ACC112 (cell line): ENCODE measurements around the gene OR2B6.

Source experiments
- H2AFZ ChIP-seq: fragments of 200-600 bp; sonication (generic); one replicate; pipeline ENCODE4 v1.6.0; 2017; ENCODE audit warnings: antibody characterized with exemption, low read length; ENCODE audit not compliant: unreplicated experiment
- H3K27ac ChIP-seq: fragments of 200-600 bp; sonication (generic); 2 replicates; pipeline ENCODE4 v1.5.1; 2014; ENCODE audit warnings: low read depth, mild to moderate bottlenecking, antibody characterized with exemption, low read length, moderate library complexity
- H3K27me3 ChIP-seq: fragments of 200-600 bp; sonication (generic); 2 replicates; pipeline ENCODE4 v1.6.1; 2014; ENCODE audit warnings: mild to moderate bottlenecking, antibody characterized with exemption, low read length, moderate library complexity, mixed read lengths; ENCODE audit not compliant: insufficient read depth
- H3K36me3 ChIP-seq: fragments of 200-600 bp; sonication (generic); 2 replicates; pipeline ENCODE4 v1.6.1; 2016; ENCODE audit warnings: mild to moderate bottlenecking, antibody characterized with exemption, low read length, moderate library complexity, mixed read lengths; ENCODE audit not compliant: insufficient read depth
- H3K4me1 ChIP-seq: fragments of 200-600 bp; sonication (generic); one replicate; pipeline ENCODE4 v1.6.1; 2016; ENCODE audit warnings: low read length, mixed read lengths; ENCODE audit not compliant: insufficient read depth, unreplicated experiment, control insufficient read depth
- H3K4me3 ChIP-seq: fragments of 200-600 bp; sonication (generic); 2 replicates; pipeline ENCODE4 v1.5.1; 2014; ENCODE audit warnings: mild to moderate bottlenecking, low read depth, low read length
- H3K79me2 ChIP-seq: fragments of 200-600 bp; sonication (generic); one replicate; pipeline ENCODE4 v1.6.0; 2016; ENCODE audit warnings: low read length; ENCODE audit not compliant: control insufficient read depth, unreplicated experiment, insufficient read depth

Gene OR2B6

DNA sequence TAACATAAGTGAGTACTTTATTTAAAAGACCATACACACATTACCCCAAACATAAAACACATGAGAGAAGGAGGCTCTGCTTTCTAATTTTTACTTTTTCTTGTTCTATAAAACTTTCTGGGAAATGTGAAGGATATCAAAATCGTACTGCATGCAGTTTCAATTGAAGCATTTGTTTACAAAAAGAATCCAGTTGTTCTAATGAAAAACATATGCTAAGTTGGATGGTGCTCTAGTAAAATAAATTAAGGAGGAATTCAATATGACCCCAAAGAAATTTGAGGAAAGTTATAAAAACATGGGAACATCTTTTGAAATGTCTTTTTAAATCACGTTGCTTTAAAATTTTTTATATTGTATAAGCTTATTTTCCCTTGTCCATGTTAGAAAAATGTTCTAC lies 37.6 kb downstream of the OR2B6 start:
- no peaks in the 10 kb centered on the region for H3K4me1 ChIP-seq
- H3K36me3 ChIP-seq: no peaks in the 10 kb centered on the region
- H3K4me3 ChIP-seq: no peak overlapping the region
- H3K27me3 ChIP-seq: peaks cover 33% of the 10 kb centered on the region
- no peak overlapping the region for H2AFZ ChIP-seq
- no peaks in the 10 kb centered on the region for H3K79me2 ChIP-seq
- H3K27ac ChIP-seq: no peak overlapping the region

GRCh38 chr6:28000351-28001045 lies 43.5 kb downstream of the OR2B6 start:
- peaks cover 14% of the 10 kb centered on the region for H3K27me3 ChIP-seq
- no peak overlapping the region for H2AFZ ChIP-seq
- no peak overlapping the region for H3K4me3 ChIP-seq
- no peaks in the 10 kb centered on the region for H3K79me2 ChIP-seq
- no peaks in the 10 kb centered on the region for H3K36me3 ChIP-seq
- no peak overlapping the region for H3K27ac ChIP-seq
- H3K4me1 ChIP-seq: peaks cover 4% of the 10 kb centered on the region

- peaks cover 4% of the 10 kb centered on the region for H3K4me1 ChIP-seq
- no peak overlapping the region for H3K27ac ChIP-seq
- no peak overlapping the region for H3K4me3 ChIP-seq
- H3K27me3 ChIP-seq: peaks cover 10% of the 10 kb centered on the region
- no peaks in the 10 kb centered on the region for H3K36me3 ChIP-seq
- no peaks in the 10 kb centered on the region for H3K79me2 ChIP-seq
- no peak overlapping the region for H2AFZ ChIP-seq
These were observed 44.3 kb downstream of the OR2B6 start for GRCh38 chr6:28001351-28001750.

- Histone ChIP-seq H3K27me3 (peaks cover 10% of the 10 kb centered on the region), H2AFZ (no peak overlapping the region), H3K4me3 (no peak overlapping the region), H3K4me1 (peaks cover 4% of the 10 kb centered on the region), H3K36me3 (no peaks in the 10 kb centered on the region), H3K79me2 (no peaks in the 10 kb centered on the region), H3K27ac (no peak overlapping the region)
These were observed 44.7 kb downstream of the OR2B6 start for GRCh38 chr6:28001751-28002150.

- Histone ChIP-seq H3K4me3 (no peak overlapping the region), H3K79me2 (no peaks in the 10 kb centered on the region), H3K27ac (no peak overlapping the region), H3K27me3 (peaks cover 9% of the 10 kb centered on the region), H3K36me3 (no peaks in the 10 kb centered on the region), H3K4me1 (peaks cover 4% of the 10 kb centered on the region), H2AFZ (no peak overlapping the region)
These were observed 45.1 kb downstream of the OR2B6 start for GRCh38 chr6:28002161-28002560.

- H3K27me3 ChIP-seq: peaks cover 4% of the 10 kb centered on the region
- no peak overlapping the region for H2AFZ ChIP-seq
These were observed 46.0 kb downstream of the OR2B6 start for GRCh38 chr6:28003059-28003458.

DNA sequence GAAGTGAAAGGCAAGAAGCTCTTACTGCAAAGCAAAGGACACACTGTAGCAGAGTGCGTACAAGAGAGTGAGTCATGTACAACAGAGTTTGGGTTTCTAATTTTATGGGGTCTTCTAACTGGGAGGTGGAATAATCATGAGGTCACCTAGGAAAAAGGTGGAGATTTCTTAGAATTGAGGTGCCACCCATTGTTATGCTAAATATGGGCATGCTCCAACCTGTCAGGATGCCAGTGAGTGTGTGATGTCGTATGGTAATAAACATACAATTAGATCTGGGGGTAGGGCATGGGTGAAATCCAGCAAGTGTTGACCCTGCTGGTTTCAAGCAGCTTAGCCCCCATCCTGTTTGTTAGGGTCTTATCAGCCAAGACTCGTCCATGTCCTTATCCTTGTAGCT lies 46.6 kb downstream of the OR2B6 start:
- H3K27ac ChIP-seq: no peak overlapping the region
- H2AFZ ChIP-seq: no peak overlapping the region
- H3K79me2 ChIP-seq: no peaks in the 10 kb centered on the region
- H3K4me1 ChIP-seq: peaks cover 4% of the 10 kb centered on the region
- peaks cover 10% of the 10 kb centered on the region for H3K27me3 ChIP-seq
- no peaks in the 10 kb centered on the region for H3K36me3 ChIP-seq
- H3K4me3 ChIP-seq: no peak overlapping the region

More at GRCh38 chr6:28003059-28003458, 46.0 kb downstream of the OR2B6 start:
- Histone ChIP-seq H3K27ac (no peak overlapping the region), H3K4me3 (no peak overlapping the region), H3K36me3 (no peaks in the 10 kb centered on the region), H3K79me2 (no peaks in the 10 kb centered on the region), H3K4me1 (peaks cover 4% of the 10 kb centered on the region)

GRCh38 chr6:28004350-28005151 lies 47.5 kb downstream of the OR2B6 start:
- H3K27me3 ChIP-seq: peaks cover 13% of the 10 kb centered on the region
- no peaks in the 10 kb centered on the region for H3K36me3 ChIP-seq
- no peak overlapping the region for H3K27ac ChIP-seq
- H2AFZ ChIP-seq: no peak overlapping the region
- no peaks in the 10 kb centered on the region for H3K79me2 ChIP-seq
- no peak overlapping the region for H3K4me3 ChIP-seq
- H3K4me1 ChIP-seq: peaks cover 4% of the 10 kb centered on the region

DNA sequence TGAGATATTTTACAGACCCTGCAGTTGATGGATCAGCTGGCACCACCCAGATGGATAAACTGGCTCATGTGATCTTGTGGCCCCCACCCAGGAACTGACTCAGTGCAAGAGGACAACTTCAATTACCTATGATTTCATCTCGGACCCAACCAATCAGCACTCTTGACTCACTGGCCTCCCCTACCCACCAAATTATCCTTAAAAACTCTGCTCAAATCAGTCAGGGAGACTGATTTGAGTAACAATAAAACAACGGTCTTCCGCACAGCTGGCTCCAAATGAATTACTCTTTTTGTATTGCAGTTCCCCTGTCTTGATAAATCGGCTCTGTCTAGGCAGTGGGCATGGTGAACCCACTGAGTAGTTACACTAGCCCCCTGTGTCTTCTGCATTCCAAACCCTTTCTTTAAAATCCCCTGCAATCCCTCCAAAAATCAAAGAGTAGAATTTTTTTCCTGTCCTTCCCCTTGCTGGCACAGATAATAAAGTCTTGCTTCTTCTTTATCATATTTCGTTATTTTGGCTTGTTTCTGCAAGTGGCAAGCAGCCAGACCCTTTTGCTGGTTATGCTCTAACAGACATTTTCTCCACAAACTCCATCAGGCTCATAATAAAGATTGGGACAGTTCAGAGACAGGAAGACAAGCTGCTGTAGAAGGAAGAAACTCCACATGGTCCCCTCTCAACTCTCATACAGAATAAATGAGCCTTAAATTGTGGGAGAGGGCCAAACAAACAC lies 48.3 kb downstream of the OR2B6 start:
- no peak overlapping the region for H3K4me3 ChIP-seq

DNA sequence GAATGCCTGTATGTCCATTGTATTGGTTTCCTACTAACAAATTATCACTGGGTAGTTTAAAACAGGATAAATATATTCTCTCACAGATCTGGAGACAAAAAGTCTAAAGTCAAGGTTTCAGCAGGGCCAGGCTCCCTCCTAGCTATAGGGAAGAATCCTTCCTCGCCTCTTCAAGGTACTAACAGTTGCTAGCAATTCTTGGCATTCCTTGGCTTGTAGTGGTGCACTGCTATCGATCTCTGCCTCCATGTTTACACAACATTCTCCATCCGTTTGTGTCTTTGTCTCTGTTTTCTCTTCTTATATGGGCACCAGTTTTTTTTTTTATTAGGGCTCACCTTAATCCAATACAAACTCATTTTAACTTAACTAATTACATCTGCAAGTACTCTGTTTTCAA lies 48.9 kb downstream of the OR2B6 start:
- Histone ChIP-seq H3K79me2 (no peaks in the 10 kb centered on the region), H3K4me3 (no peak overlapping the region), H3K27me3 (peaks cover 21% of the 10 kb centered on the region), H3K36me3 (no peaks in the 10 kb centered on the region), H2AFZ (no peak overlapping the region), H3K4me1 (peaks cover 4% of the 10 kb centered on the region), H3K27ac (no peak overlapping the region)

More for the DNA sequence above, 48.3 kb downstream of the OR2B6 start:
- Histone ChIP-seq H3K27me3 (peaks cover 15% of the 10 kb centered on the region), H3K79me2 (no peaks in the 10 kb centered on the region), H3K27ac (no peak overlapping the region), H3K36me3 (no peaks in the 10 kb centered on the region), H3K4me1 (peaks cover 4% of the 10 kb centered on the region), H2AFZ (no peak overlapping the region)
